SK-N-MC (cell line): ENCODE results near the gene GNG4.

Experiments
- DNase-seq: peaks from one replicate; pipeline ENCODE4 v3.0.0-alpha.2; 2011; ENCODE audit warnings: low read depth, low spot score
- H3K27ac ChIP-seq: fragments of 200-600 bp; sonication (generic); 2 replicates; pipeline ENCODE4 v1.5.1; 2016; ENCODE audit warnings: mixed run types
- H3K36me3 ChIP-seq: fragments of 200-600 bp; sonication (generic); 2 replicates; pipeline ENCODE4 v1.6.1; 2017; ENCODE audit warnings: antibody characterized with exemption, low read length, mixed read lengths; ENCODE audit not compliant: insufficient read depth
- H3K4me3 ChIP-seq: fragments of 200-600 bp; sonication (generic); 2 replicates; pipeline ENCODE4 v1.5.1; 2016
- H3K9ac ChIP-seq: fragments of 200-600 bp; sonication (generic); 2 replicates; pipeline ENCODE4 v1.8.0; 2017; ENCODE audit warnings: mixed run types, mixed read lengths; ENCODE audit not compliant: insufficient read length
- H3K9me3 ChIP-seq: fragments of 200-600 bp; sonication (generic); 2 replicates; pipeline ENCODE4 v1.6.1; 2017; ENCODE audit warnings: low read depth, mild to moderate bottlenecking, antibody characterized with exemption, low read length, moderate library complexity, mixed read lengths
- EZH2 ChIP-seq: fragments of 200-600 bp; sonication (generic); IDR thresholded peaks from one replicate; pipeline ENCODE4 v1.6.1; 2017; ENCODE audit warnings: antibody characterized with exemption
- FOXP2 ChIP-seq: optimal IDR thresholded peaks from 2 replicates; pipeline ENCODE3; 2011; ENCODE audit warnings: mild to moderate bottlenecking, moderate library complexity; ENCODE audit not compliant: insufficient read depth; ENCODE audit errors: extremely low read length, control extremely low read depth
- POLR2AphosphoS5 ChIP-seq: IDR thresholded peaks from 2 replicates; pipeline ENCODE4 v1.6.1; 2012; ENCODE audit warnings: mild to moderate bottlenecking, low read depth, low read length, borderline replicate concordance

Gene GNG4

GRCh38 chr1:235571482-235571881 lies 78.1 kb downstream of the GNG4 start:
- DNase-seq: no peak
- H3K9ac ChIP-seq: no peak overlapping the region
- no peak overlapping the region for H3K27ac ChIP-seq
- H3K36me3 ChIP-seq: no peaks in the 10 kb centered on the region
- no peak overlapping the region for H3K4me3 ChIP-seq
- TF ChIP-seq FOXP2 (no peak), POLR2AphosphoS5 (no peak), EZH2 (no peak)
- no peaks in the 10 kb centered on the region for H3K9me3 ChIP-seq

DNA sequence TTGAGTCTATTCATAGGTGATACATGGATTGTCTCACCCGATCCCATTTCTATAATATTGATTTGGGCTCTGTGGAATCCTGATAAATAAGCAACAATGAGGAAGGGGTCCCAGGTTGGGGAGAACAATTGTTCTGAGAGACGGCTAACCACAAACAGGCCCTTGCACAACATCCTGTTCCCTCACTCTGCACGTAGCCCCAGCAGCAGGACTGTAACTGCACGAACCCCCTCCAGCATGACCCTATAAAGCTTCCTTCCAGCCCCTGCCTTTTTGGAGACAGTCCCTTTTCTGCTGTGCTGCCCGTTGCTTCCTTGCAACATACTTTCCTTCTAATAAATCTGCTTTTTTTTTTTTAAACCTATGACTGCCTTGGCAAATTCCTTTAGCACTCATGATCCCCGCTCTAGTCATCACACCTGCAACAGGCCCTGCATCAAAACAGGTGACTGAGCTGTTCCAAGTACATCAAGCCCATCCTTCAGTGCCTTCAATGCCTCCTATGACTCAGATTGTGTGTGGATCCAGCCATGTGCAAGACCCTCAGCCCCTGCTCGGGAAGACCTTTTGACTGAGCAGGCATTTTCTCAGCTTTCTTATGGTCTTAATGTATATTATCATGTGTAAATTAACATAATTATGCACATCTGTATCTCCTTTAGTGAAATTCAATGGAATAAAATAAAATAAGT lies 81.6 kb downstream of the GNG4 start:
- Histone ChIP-seq H3K9me3 (no peaks in the 10 kb centered on the region), H3K36me3 (no peaks in the 10 kb centered on the region), H3K27ac (no peak overlapping the region), H3K9ac (no peak overlapping the region), H3K4me3 (no peak overlapping the region)
- DNase-seq: no peak
- TF ChIP-seq EZH2 (no peak), POLR2AphosphoS5 (no peak), FOXP2 (no peak)

- H3K36me3 ChIP-seq: no peaks in the 10 kb centered on the region
- no peak overlapping the region for H3K4me3 ChIP-seq
- no peak overlapping the region for H3K27ac ChIP-seq
- no peak for TF ChIP-seq EZH2
- no peak for TF ChIP-seq POLR2AphosphoS5
- no peak for TF ChIP-seq FOXP2
- H3K9me3 ChIP-seq: no peaks in the 10 kb centered on the region
- DNase-seq: no peak
- H3K9ac ChIP-seq: no peak overlapping the region
These were observed 83.5 kb downstream of the GNG4 start for GRCh38 chr1:235566084-235566483.

GRCh38 chr1:235563513-235564061 lies 86.0 kb downstream of the GNG4 start:
- no peak for DNase-seq
- no peaks in the 10 kb centered on the region for H3K9me3 ChIP-seq
- TF ChIP-seq POLR2AphosphoS5 (no peak), EZH2 (no peak), FOXP2 (no peak)
- no peak overlapping the region for H3K9ac ChIP-seq
- H3K27ac ChIP-seq: no peak overlapping the region
- no peaks in the 10 kb centered on the region for H3K36me3 ChIP-seq
- no peak overlapping the region for H3K4me3 ChIP-seq

- no peak overlapping the region for H3K9ac ChIP-seq
- H3K4me3 ChIP-seq: no peak overlapping the region
- H3K9me3 ChIP-seq: no peaks in the 10 kb centered on the region
- no peaks in the 10 kb centered on the region for H3K36me3 ChIP-seq
- no peak for DNase-seq
- no peak overlapping the region for H3K27ac ChIP-seq
- TF ChIP-seq EZH2 (no peak), POLR2AphosphoS5 (no peak), FOXP2 (no peak)
These were observed 87.0 kb downstream of the GNG4 start for GRCh38 chr1:235562589-235562988.

DNA sequence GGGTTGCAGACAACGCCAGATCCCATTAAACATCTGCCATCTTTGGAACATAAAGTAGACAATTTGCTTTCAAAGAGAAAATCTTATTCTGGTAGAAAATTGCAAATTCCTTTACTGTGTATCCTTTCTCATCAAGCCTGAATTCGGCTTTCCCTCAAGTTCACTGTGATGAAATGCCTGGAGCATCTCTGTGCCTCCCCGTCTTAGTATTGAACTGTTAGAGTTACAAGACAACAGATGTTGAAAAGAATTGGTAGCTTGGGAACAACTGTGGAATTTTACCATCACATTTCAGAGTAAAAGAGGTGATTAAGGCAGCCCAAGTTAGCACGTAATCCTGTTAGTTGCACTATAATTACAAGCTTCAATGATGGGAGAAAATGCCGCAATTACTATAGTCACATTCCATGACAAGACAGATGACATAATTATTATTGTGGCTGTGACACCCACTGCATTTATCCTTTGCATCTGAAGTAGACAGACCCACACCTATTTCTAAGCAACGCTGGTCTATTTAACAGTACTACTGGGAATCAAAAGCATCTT lies 90.9 kb downstream of the GNG4 start:
- no peak for DNase-seq
- H3K36me3 ChIP-seq: no peaks in the 10 kb centered on the region
- H3K4me3 ChIP-seq: no peak overlapping the region

GRCh38 chr1:235557495-235557894 lies 92.1 kb downstream of the GNG4 start:
- TF ChIP-seq EZH2: no peak
- no peak for TF ChIP-seq POLR2AphosphoS5
- TF ChIP-seq FOXP2: no peak

More for the DNA sequence above, 90.9 kb downstream of the GNG4 start:
- H3K9me3 ChIP-seq: no peaks in the 10 kb centered on the region
- H3K27ac ChIP-seq: no peak overlapping the region
- H3K9ac ChIP-seq: no peak overlapping the region
- no peak for TF ChIP-seq POLR2AphosphoS5
- TF ChIP-seq FOXP2: no peak
- no peak for TF ChIP-seq EZH2

DNA sequence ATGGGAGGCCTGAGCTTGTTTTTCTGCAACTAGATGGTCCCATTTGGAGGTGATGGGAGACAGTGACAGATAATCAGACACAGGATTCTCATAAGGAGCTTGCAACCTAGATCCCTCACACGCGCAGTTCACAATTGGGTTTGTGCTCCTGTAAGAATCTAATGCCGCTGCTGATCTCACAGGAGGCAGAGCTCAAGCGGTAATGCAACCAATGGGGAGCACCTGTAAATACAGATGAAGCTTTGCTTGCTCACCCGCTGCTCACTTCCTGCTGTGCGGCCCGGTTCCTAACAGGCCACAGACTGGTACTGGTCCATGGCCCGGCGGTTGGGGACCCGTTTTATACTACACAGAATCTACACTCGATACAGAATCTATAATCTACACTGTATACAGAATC lies 92.8 kb downstream of the GNG4 start:
- no peak overlapping the region for H3K4me3 ChIP-seq
- H3K9ac ChIP-seq: no peak overlapping the region
- DNase-seq: no peak
- no peak overlapping the region for H3K27ac ChIP-seq
- no peaks in the 10 kb centered on the region for H3K36me3 ChIP-seq
- no peaks in the 10 kb centered on the region for H3K9me3 ChIP-seq
- TF ChIP-seq EZH2 (no peak), POLR2AphosphoS5 (no peak), FOXP2 (no peak)

More at GRCh38 chr1:235557495-235557894, 92.1 kb downstream of the GNG4 start:
- no peak for DNase-seq
- H3K9ac ChIP-seq: no peak overlapping the region
- no peaks in the 10 kb centered on the region for H3K36me3 ChIP-seq
- H3K4me3 ChIP-seq: no peak overlapping the region
- H3K9me3 ChIP-seq: no peaks in the 10 kb centered on the region
- H3K27ac ChIP-seq: no peak overlapping the region
